Measurements from ENCODE around the gene APP.

APP gene

GRCh38 chr21:26142363-26142762 is 28.2 kb downstream of the APP start:
- Histone ChIP-seq H3K4me2 (ENCODE audit: low read depth, low read length, poor library complexity, severe bottlenecking) (no peak overlapping the region), H2AFZ (ENCODE audit: low read length) (no peak overlapping the region), H3K36me3 (ENCODE audit: insufficient read depth, low read length) (no peaks in the 10 kb centered on the region), H4K20me1 (ENCODE audit: insufficient read depth, low read length, poor library complexity, severe bottlenecking) (no peaks in the 10 kb centered on the region), H3K9ac (ENCODE audit: low read depth, low read length, poor library complexity, severe bottlenecking) (no peak overlapping the region), H3K79me2 (ENCODE audit: insufficient read depth, low read length) (no peaks in the 10 kb centered on the region), H3F3A (ENCODE audit: low read depth) (no peaks in the 10 kb centered on the region), H3K9me2 (replicated peaks; ENCODE audit: low read depth, low read length) (no peaks in the 10 kb centered on the region), H3K9me3 (ENCODE audit: insufficient read depth, low read depth, low read length) (no peaks in the 10 kb centered on the region), H3K4me3 (ENCODE audit: low read length, poor library complexity, severe bottlenecking) (no peak overlapping the region), H3K27me3 (ENCODE audit: insufficient read depth, low read length, poor library complexity, severe bottlenecking) (no peaks in the 10 kb centered on the region), H3K4me1 (ENCODE audit: insufficient read depth, low read length, poor library complexity, severe bottlenecking) (no peaks in the 10 kb centered on the region)
- no peak for TF ChIP-seq EZH2phosphoT487 (IDR thresholded peaks at IDR 0.05; ENCODE audit: borderline replicate concordance)
- TF ChIP-seq CTCF (conservative IDR thresholded peaks at IDR 0.05; ENCODE audit: low read length), result no peak

DNA sequence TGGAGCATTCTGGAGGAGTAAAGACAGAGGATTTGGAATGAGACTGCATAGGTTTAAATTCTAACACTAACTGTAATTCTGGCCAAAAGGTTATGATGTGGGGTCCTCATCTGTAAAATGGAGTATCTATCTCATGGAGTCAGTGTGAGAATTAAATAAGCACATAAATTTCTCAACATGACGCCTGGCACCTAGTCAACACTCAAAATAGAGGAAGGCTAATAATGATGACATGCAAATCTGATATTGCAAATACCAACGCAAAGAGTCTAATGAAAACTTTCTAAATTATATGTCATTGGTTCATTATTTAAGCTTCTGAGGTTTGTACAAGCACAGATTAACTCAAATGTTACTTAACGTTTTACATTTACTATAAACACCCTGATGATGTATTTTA is 29.6 kb downstream of the APP start:
- Histone ChIP-seq H3K4me3 (ENCODE audit: low read length, poor library complexity, severe bottlenecking) (no peak overlapping the region), H3K36me3 (ENCODE audit: insufficient read depth, low read length) (no peaks in the 10 kb centered on the region), H3K9me2 (replicated peaks; ENCODE audit: low read depth, low read length) (no peaks in the 10 kb centered on the region), H3K27me3 (ENCODE audit: insufficient read depth, low read length, poor library complexity, severe bottlenecking) (no peaks in the 10 kb centered on the region), H3K9me3 (ENCODE audit: insufficient read depth, low read depth, low read length) (no peaks in the 10 kb centered on the region), H3K4me2 (ENCODE audit: low read depth, low read length, poor library complexity, severe bottlenecking) (no peak overlapping the region), H3K9ac (ENCODE audit: low read depth, low read length, poor library complexity, severe bottlenecking) (no peak overlapping the region), H4K20me1 (ENCODE audit: insufficient read depth, low read length, poor library complexity, severe bottlenecking) (no peaks in the 10 kb centered on the region), H3K4me1 (ENCODE audit: insufficient read depth, low read length, poor library complexity, severe bottlenecking) (no peaks in the 10 kb centered on the region), H2AFZ (ENCODE audit: low read length) (no peak overlapping the region), H3K79me2 (ENCODE audit: insufficient read depth, low read length) (no peaks in the 10 kb centered on the region), H3F3A (ENCODE audit: low read depth) (no peaks in the 10 kb centered on the region)
- TF ChIP-seq EZH2phosphoT487 (IDR thresholded peaks at IDR 0.05; ENCODE audit: borderline replicate concordance), result no peak
- TF ChIP-seq CTCF (conservative IDR thresholded peaks at IDR 0.05; ENCODE audit: low read length), result no peak

DNA sequence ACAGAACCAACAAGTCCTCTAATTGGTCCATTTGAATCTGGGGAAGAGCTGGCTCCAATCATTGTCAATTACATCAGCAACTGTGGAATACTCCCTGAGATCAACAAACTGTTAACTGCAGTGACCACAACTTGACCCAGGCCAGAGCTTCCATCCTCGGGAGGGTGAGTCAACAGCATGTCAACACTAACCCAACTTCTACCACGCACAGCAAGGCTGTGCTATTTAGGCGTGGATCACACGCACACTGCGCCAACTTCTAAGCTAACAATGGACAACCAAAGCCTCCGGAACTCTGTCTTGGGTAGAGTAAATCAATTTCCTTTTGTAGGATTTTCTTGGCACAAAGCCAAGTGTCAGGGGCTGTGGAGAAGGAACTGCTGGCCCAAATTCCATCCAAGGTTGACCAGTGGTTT is 30.4 kb downstream of the APP start:
- Histone ChIP-seq H3K4me2 (ENCODE audit: low read depth, low read length, poor library complexity, severe bottlenecking) (no peak overlapping the region), H3K4me3 (ENCODE audit: low read length, poor library complexity, severe bottlenecking) (no peak overlapping the region), H3K9ac (ENCODE audit: low read depth, low read length, poor library complexity, severe bottlenecking) (no peak overlapping the region), H2AFZ (ENCODE audit: low read length) (no peak overlapping the region), H3K79me2 (ENCODE audit: insufficient read depth, low read length) (no peaks in the 10 kb centered on the region), H3K27me3 (ENCODE audit: insufficient read depth, low read length, poor library complexity, severe bottlenecking) (no peaks in the 10 kb centered on the region), H3K9me3 (ENCODE audit: insufficient read depth, low read depth, low read length) (no peaks in the 10 kb centered on the region), H3F3A (ENCODE audit: low read depth) (no peaks in the 10 kb centered on the region), H4K20me1 (ENCODE audit: insufficient read depth, low read length, poor library complexity, severe bottlenecking) (no peaks in the 10 kb centered on the region), H3K9me2 (replicated peaks; ENCODE audit: low read depth, low read length) (no peaks in the 10 kb centered on the region), H3K4me1 (ENCODE audit: insufficient read depth, low read length, poor library complexity, severe bottlenecking) (no peaks in the 10 kb centered on the region), H3K36me3 (ENCODE audit: insufficient read depth, low read length) (no peaks in the 10 kb centered on the region)
- TF ChIP-seq EZH2phosphoT487 (IDR thresholded peaks at IDR 0.05; ENCODE audit: borderline replicate concordance), result no peak

DNA sequence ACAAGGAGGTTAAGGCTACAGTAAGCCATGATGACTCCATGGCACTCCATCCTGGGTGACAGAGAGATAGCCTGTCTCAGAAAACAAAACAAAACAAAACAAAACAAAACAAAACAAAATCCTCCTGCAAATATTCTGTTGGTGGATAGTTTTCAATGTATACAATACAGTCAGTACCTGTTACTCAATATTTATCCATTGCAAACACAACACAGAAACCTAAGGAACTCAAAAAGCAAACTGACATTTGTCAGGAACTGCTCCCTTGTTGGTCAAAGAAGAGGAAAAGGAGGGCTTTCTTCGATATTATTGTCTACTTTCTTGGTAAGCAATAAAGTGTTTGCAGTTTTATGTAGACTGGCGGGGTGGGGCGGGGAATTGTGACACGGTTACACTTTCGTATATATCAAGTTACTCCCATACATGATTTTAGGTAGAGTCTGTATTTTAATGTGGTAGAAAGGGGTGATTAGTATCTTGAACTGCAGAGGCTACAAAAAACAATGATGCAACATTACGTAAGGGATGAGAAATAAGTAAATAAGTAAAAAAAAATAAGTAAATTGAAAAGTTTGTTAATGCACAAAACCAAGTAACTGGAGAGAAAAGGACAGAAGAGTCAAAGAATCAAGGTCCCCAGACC is 31.8 kb downstream of the APP start:
- Histone ChIP-seq H3K4me2 (ENCODE audit: low read depth, low read length, poor library complexity, severe bottlenecking) (no peak overlapping the region), H3K9me3 (ENCODE audit: insufficient read depth, low read depth, low read length) (no peaks in the 10 kb centered on the region), H3K79me2 (ENCODE audit: insufficient read depth, low read length) (no peaks in the 10 kb centered on the region), H3K9me2 (replicated peaks; ENCODE audit: low read depth, low read length) (no peaks in the 10 kb centered on the region), H3K27me3 (ENCODE audit: insufficient read depth, low read length, poor library complexity, severe bottlenecking) (no peaks in the 10 kb centered on the region), H3K9ac (ENCODE audit: low read depth, low read length, poor library complexity, severe bottlenecking) (no peak overlapping the region), H3K4me1 (ENCODE audit: insufficient read depth, low read length, poor library complexity, severe bottlenecking) (no peaks in the 10 kb centered on the region), H3K4me3 (ENCODE audit: low read length, poor library complexity, severe bottlenecking) (no peak overlapping the region), H3F3A (ENCODE audit: low read depth) (no peaks in the 10 kb centered on the region), H3K36me3 (ENCODE audit: insufficient read depth, low read length) (no peaks in the 10 kb centered on the region), H2AFZ (ENCODE audit: low read length) (no peak overlapping the region), H4K20me1 (ENCODE audit: insufficient read depth, low read length, poor library complexity, severe bottlenecking) (no peaks in the 10 kb centered on the region)
- TF ChIP-seq EZH2phosphoT487 (IDR thresholded peaks at IDR 0.05; ENCODE audit: borderline replicate concordance), result no peak
- no peak for TF ChIP-seq CTCF (conservative IDR thresholded peaks at IDR 0.05; ENCODE audit: low read length)

Data from Loucy (cell line).